Suppressor macrophage (primary cell): Measurements from ENCODE around the gene SF1.

Experiments used
- DNase-seq, 4 experiments: peaks; one replicate each; pipeline ENCODE4 v3.0.0-alpha.2; 2020 to 2022

Gene SF1

DNA sequence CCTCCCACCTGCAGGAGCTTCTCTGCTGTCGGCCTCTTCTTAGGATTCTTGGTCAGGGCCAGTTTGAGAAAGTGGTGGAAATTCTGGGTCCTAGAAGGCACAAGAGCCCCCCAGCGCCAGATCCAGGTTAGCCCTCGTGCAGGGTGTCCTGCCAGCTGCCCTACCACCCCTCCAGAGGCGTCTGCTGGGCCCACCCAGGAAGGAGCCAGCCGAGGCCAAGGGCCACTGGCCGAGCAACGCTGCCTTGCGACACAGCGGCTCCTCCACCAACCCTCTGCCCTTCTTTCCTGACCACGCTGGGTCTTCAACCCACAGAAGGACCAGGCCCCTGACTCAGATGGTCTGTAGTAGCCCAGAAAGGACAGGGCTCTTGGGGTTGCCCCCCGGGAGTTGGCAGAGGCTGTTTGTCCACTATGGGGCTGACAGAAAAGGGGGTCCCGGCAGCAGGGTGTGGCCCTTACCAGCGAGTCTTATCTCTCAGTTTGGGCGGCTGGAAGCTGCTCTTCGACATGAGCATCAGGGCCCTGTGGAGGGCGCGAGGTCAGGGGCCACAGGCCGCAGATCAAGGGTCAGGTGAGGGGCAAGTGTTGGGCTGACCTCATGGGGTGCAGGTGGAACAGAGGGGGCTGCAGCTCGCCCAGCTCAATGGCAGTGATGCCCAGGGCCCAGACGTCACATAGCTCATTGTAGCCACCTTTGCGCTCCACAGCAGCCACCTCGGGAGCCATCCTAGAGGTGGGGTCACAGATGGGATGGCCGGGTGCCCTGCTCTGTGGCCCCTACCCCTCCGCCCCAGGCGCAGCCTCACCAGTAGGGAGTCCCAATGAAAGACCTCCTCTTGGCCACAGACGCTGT, 22.2 kb upstream of the SF1 start:
- no peak for DNase-seq

DNA sequence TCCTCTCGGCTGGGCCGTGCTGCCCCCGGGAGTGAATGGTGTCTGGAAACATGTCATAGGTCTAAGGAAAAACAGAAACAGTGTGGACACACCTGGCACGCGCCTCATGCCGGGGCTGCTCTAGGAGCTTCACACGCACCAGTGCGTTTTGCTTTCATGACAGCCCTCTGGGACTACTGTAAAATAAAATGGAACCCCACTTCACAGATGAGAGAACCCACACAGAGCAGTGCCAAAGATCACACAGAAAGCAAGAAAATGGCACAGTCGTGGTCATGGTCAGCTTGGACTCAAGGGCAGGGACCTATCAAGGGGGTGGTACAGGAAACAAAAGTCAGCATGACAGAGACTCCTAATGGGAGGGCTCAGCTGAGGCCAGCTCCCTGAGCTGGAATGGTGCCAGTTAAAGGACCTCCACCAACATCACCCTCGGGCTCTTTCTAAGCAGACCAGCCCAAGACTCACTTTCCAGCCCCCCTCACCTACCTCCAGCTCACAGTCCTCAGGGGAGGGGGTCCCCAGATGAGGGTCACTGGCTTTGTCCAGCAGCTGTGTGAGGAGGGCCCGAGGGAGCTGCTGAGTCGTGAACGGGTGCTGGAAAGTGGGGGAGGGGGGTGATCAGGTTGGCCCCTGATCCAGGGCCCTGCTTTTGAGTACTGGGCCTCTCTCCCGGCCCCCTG, 21.4 kb upstream of the SF1 start:
- DNase-seq, result no peak

DNA sequence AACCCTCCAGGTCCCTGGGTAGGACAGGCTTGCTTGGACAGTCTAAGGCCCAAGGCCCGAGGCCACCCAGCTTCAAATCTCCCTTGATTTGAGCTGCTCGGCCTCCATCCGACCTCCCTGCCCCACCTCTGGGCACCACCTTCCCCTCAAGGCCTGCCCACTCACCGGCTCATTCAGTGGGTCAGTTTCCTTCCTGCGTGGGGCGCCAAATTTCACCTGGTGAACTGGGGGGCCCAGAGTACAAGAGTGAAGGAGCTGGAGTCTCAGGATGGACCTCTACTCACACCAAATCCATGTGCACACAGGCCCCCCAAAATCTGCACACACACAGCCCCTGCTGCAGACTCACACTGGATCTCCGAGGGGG, 20.9 kb upstream of the SF1 start:
- DNase-seq, result no peak

DNA sequence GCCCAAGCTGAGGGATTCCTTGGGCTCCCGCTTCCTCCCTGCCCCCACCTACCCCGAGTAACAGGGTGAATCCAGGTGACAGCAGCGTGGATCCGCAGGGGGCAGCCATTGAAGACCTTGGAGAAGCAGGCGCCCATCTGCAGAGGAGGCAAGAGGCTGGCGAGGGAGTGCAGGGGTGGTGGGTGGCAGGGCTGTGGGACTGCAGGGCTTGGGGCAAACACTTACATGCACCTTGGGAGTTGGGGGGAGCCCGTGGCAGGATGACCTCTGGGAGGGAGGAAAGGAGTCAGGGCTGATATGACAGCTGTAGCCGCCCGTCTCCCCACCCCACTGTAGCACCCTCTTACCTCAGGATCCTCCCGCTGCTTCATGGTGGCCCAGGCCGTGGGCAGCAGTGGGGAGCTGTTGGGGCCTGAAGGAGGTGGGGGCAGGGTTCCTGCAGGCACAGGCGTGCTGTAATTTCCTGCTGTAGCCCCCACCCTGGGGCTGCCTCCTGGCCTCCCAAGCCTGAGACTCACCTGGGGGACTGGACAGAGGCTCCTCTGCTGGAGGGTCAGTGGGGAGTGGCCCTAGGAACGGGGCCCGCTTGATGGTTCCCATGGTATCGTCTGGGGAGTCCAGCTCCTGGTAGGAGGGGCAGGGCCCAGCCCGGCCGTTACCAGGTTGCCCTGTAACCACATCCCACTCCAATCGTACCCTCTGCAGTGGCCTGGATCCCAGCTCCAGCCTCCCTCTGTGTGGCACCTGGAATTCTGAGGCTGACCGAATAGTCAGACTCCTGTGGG, 18.6 kb upstream of the SF1 start:
- DNase-seq, result no peak

DNA sequence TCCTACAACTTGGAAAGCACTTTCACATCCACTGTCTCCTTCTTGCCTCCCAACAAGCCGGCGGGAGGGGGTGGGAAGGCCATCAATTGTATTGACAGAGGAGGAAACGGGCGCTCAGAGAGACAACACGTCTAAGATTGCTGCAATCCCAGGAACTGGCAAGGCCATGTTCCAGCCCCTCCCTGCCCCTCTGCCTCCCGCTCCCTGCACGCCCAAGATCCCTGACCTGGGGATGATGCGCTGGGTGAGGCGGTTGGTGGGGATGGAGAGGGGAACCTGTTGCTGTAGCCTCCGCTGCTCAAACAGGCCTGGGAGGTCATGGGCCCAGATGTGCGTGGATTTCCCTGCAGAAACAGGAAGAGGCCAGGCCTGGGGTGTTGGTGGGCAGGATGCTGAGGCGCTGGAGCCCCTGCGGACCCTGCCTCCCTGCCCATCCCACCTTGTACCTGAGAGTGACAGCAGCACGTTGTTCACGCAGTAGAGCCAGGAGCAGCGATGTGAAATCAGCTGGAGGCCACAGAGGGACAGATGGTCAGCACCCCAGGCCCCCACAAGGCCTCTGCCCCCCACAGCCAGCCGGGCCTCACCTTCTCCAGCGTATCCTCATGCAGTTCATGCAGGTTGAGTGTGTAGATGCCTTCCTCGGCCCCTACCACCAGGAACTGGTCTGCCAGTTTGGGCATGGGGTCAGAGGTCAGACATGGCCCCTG, 17.9 kb upstream of the SF1 start:
- no peak for DNase-seq

DNA sequence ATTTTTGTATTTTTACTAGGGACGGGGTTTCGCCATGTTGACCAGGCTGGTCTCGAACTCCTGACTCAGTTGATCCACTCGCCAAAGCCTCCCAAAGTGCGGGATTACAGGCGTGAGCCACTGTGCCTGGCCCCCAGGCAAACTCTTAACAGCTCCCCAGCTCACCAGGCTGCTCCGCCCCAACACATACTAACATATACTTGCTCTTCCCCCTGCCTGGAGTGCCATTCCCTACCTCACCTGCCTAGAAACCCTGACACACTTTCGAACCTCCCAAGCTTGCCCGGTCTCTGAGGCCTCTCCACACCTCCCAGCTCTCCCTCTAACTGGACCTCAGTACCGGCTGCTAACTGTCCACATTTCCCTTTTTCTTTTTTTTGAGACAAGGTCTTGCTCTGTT, 16.2 kb upstream of the SF1 start:
- DNase-seq, result no peak

DNA sequence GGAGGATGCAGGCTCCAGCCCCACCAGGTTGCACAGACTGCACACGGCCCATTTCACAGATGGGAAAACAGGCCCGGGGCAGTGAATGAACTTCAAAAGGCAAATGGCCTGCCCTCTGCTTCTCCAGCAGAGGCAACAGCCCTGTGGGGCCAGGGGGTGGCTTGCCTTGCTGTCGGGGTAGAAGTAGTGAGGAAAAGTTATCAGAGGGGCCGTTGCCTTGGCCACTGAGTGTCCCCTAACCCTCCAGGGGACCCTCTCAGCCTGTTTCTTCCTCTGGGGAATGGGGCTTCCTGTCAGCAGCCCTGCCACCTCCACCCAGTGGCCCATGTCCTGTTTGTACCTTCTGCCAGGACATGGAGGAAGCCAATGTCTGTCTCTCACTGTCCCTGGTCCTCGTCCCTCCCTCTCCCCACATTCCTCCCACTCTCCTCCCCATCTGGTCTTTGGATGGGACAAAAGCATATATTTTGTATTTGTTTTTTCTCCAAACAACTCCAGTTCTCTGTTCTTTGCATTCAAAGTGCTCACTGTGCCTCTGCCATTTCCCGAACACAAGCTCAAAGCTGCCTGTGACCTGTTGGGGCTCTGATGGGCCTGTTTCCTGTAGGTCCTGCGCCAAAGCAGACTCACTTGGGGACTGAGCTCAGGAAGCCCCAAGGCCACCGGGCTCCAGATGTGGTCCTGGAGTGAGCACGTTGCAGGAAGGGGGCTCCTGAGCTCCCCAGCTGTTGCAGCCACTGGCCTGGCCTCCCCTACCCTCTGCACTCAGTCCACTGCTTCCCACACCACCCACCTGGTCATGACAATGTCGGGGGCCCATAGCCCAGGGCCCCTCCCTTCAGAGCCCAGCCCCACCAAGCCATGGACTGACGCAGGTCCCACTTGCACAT, 15.2 kb upstream of the SF1 start:
- DNase-seq, result no peak

DNA sequence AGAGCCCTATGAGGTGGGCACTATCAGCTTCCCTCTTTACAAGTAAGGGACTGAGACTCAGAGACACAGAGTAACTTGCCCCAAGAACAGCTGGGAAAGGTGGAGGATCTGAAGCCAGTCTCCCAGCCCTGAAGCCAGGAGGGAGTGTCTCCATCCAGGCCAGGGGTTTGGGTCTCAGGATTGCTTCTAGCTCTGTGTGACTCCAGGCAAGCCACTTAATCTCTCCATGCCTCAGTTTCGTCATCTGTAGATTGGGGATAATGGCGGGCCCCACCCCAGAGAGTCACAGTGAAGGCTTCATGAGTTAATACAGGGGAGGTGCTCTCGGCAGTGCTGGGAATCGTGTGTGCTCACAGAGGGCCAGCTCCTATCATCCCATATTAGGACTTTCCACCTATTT, 14.1 kb upstream of the SF1 start:
- DNase-seq, result no peak

DNA sequence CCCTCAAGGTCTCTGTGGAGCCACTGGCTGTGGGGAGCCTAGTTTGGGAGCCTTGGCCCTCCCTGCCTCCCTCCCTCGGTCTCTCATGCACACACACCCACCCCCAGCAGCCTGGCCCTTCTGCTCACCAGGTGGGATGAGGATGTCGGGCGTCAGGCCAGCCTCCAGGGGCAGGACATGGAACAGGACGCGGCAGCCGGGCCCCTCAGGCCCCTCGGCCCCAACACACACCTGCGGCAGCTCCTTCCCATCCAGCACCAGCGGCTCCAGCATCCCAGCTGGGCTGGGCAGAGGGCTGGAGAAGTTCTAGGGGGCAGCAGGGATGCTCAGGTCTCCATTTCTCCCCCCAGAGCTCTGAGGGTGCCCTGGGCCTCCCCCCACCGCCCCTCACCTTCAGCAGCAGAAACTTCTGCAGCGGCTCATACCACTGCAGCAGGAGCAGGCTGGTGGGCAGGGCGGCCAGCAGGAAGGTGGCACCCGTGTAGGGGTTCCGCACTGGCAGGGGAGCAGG, 13.5 kb upstream of the SF1 start:
- DNase-seq, result no peak

DNA sequence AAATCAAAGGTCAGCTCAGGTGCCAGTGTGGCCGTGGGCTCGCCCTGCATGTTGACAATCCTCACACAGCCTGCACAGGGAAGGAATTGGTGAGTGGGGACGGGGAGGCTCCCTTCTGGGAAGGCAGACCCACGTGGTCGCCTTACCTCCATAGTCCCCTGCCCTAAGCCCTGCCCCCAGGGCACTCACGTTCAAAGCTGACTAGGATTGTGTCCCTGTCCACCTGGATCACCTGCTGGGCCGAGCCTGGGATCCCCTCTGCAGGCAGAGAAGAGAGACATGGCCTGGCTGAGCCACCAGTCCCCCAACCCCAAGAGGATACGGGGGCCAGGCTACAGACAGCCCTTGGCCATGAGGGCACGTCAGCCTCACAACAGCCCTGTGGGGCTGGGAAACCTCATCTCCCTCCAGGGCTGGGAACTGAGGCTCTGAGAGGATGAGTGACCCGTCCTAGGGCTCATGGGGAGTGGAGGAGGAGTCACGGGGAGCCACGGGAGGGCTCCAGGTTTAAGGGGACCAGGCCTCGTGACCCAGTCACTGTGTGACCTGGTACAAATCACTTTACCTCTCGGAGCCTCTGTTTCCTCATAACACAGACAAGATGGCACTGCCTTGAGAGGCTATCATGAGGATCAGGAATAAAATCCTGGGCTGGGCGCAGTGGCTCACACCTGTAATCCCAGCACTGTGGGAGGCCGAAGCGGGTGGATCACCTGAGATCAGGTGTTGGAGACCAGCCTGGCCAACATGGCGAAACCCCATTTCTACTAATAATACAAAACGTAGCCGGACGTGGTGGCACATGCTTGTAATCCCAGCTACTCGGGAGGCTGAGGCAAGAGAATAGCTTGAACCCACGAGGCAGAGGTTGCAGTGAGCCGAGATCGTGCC, 12.1 kb upstream of the SF1 start:
- no peak for DNase-seq

DNA sequence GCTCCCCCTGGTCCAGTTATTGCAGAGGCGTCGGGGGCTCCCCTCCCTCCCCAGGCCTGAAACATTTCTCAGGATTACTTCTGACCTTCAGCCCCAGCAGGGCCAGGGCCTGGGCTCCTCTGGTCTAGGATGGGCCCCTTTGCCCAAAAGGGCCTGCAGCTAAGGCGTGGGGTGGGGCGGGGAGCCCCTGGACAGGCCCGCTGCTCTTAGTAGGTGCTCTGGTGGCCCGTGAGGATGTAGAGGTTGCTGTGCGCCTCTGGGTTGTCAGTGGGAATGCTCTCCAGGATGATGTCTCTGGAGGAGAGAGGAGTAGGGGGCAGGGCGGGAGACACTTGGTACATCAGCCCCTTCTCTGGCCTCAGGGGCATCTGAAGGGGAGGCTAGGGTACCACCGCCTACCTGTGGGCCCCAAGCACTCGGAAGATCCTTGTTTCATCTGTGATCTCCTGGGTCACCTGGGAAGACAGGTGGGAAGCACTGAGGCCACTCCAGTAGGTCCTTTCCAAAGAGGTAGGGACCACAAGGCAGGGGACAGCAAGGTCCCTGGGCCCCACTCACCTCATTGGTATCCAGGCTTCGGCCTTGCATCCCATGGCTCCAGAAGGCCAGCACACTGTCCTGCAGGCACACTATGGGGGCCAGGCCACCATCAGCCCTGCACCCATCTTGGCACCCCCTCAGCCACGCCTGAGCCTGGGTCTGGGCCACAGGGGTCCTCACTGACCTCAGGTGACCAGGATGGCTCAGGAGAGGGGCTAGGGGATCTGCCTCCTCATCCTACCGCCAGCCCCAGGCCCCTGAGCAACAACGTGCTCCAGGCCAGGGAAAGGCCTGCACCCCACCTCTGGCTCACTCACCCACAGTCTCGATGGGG, 11.2 kb upstream of the SF1 start:
- DNase-seq, result no peak

DNA sequence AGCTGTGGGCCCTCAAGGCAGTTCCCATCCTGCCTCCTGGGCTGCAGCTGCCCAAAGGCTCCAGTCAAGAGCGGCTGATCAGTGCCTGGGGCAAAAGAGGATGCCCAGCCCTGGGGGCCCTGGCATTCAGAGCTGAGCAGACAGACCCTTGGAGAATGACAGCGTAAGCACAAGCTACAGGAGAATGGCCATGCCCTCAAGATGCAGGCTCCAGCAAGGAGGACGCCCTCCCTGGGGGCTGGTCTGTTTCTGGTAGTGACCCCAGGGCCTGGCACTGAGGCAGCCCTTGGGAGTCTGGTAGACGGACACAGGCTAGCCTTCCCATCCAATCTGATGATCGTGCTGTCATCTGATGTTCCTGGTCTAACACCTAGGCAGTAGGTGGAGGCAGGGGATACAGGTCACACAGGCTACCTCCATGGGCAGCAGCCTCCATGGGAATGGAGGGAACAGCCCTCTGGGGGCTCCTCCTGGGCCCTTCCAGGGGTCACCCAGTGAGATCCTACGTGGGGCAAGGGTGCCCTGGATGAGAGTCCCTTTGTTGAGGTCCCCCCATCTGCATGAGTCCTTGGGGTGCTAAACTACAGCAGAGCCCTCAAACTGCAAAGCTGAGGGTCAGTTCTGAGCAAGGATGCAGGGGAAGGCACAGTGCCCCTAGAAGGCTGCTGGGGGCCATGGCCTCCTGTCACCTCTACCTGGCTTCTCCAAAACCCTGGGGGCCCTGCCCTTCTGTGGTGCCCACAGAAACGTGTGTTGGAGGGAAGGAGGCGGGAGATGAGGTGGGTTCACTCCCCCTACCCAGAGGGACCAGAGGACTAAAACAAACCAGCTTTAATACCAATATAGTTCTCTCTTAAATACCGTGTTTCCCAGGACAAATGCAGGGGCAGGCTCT, 10.2 kb upstream of the SF1 start:
- DNase-seq, result no peak

DNA sequence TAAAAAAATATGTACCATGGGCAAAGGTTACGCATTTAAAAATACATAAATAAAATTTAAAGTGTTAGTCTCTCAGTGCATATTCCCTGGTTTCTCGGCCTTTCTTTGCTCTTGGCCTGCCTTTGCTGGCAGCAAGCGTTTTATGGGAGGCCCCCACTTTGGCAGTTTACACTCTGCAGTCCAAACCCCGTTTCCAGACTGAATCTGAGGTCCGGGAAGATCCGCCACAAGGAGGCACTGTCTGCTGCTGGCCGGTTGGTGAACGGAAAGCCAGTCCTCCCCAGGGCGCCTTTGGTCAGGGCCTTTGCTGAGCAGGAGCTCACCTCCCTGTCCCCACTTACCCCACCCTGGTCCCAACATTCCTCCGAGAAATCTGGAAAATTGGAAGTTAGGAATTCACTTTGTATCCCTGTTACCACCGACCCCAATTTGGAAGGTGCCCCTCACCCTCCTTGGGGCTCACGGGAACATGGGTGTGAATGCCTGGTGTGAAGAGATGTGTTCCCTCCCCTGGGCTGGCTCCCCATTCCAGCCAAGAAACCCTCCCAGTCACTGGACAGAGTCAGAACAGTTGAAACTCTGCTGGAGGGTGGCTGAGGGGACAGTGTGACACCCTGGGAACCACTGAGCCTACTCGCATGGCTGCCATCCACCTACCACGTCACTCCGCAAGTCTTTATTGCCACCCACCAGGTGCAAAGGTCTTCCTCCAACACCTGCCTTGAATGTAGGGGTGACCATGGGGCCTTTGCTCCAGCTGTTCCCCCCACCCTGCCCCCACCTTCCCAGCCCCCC, 9.4 kb upstream of the SF1 start:
- DNase-seq, result peak; percentile 63 to 82 (median 71)

DNA sequence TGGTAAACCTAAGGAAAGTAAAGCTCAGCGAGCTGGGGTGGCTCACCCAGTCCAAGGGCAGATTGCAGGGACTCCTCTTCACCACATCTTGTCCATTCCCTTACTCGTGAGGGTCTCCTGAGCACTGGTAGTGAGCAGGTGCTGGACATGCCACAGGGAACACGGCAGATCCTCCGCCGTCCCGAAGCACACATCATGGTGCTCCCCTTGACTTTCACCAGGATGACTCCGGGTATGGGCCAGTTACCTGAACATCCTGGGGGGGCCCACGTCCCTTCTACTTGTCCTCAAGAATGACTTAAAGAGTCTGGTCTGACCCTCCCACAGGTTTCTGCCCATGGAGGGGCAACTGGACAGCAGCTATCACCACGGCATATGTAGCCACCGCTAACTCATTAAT, 8.0 kb upstream of the SF1 start:
- no peak for DNase-seq

DNA sequence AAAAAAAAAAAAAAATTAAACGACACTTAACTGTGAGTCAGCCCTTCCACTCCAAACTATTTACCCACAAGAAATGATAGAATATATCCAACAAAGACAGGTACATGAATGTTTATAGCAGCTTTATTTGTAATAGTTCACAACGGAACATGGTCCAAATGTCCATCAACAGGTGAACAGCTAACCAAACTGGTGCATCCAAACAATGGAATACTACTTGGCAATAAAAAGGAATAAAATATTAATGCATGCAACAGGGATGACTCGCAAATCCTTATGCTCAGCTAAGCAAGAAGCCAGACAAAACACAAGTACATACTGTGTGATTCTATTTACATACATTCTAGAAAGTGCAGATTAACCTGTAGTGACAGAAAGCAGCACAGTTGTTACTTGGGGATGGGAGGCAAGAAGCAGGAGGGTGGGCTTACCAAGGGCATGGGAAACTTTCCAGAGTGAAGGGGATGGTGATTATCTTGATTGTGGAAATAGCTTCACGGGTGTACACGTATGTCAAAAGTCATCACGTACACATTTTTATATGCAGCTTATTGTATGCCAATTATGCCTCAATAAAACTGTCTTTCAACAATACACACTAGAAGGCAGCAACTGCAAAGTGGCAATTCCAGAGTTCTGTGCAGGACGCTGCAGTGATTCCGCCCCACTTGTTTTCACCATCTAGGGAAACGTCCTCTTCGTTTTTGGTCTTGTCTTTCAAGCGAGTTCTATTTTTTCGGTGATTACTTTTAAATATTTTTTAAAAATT, 6.7 kb upstream of the SF1 start:
- no peak for DNase-seq

DNA sequence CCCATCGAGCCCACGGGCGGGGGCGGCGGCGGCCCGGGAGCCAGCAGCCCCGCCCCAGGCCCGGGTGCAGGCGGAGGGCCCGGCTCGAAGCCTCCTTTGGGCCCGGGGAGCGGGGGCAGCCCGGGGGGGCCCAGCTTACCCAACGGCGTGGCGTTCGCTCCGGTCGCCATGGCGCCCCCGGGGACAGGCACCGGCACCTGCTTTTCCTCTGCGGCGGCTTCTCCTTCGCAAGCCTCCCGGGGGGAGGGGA, 194 bp downstream of the SF1 start:
- DNase-seq, result no peak
